ENCODE results near the gene FOXP3. TPM values are rescaled to one million over a fixed set of nuclear protein-coding genes. Genes with fewer than 3 reads are reported as not detected.

FOXP3 gene
- polyA plus RNA-seq, 1 experiment, result 0.18 TPM

- Histone ChIP-seq H3K36me3 (ENCODE audit: control insufficient read depth, insufficient read depth, low read length) (no peaks in the 10 kb centered on the region), H3K27me3 (ENCODE audit: control insufficient read depth, insufficient read depth, low read length) (no peaks in the 10 kb centered on the region), H3K4me3 (ENCODE audit: low read depth, low read length) (no peak overlapping the region)
- POLR2A ChIA-PET, result no interaction called here
- TF ChIP-seq CTCF (IDR thresholded peaks at IDR 0.05; ENCODE audit: insufficient read depth, low read depth, low read length), result peak; percentile 37
- CTCF ChIA-PET, result no interaction called here
- DNase-seq (ENCODE audit: low read depth), result no peak
Observed at GRCh38 chrX:49282647-49283011, 18.1 kb upstream of the FOXP3 start.

DNA sequence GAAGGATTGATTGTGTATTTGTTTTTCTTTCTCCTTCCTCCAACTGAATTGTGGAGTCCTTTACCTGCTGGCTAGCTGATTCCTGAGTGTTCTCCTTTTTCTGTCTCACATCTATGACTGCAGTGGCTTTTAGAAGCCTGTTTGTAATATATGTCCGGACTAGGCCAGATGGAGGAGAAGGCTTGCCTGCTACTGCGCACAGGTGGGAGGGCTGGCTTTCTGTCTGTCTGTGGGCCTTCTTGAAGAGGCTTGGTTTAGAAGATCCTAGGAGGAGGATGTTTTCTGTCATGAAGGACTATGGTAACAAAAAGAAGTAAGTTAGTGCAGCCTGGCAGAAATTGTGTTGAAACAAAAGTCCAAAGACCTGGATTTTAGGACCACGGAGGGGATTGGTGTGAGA lies 13.6 kb upstream of the FOXP3 start:
- TF ChIP-seq CTCF (IDR thresholded peaks at IDR 0.05; ENCODE audit: insufficient read depth, low read depth, low read length), result no peak
- H3K4me3 ChIP-seq (ENCODE audit: low read depth, low read length), result no peak overlapping the region
- ChIA-PET CTCF (no interaction called here), POLR2A (no interaction called here)
- no peaks in the 10 kb centered on the region for H3K27me3 ChIP-seq (ENCODE audit: control insufficient read depth, insufficient read depth, low read length)
- no peaks in the 10 kb centered on the region for H3K36me3 ChIP-seq (ENCODE audit: control insufficient read depth, insufficient read depth, low read length)
- DNase-seq (ENCODE audit: low read depth), result no peak

DNA sequence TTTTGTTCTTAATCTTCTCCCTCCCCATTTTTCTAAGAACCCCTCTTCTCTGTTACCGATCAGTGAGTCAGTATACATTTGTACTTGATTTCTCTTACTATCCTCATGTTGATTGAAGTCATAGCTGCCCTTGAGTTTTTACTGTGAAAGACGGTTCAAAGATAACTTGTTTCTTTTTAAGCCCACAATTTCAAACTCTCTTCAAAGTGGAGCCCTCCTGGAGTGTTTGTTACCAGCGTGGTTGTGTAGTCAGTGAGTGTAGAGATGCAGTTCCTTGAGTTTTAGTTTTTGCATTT lies 13.0 kb upstream of the FOXP3 start:
- H3K27me3 ChIP-seq (ENCODE audit: control insufficient read depth, insufficient read depth, low read length), result no peaks in the 10 kb centered on the region
- H3K4me3 ChIP-seq (ENCODE audit: low read depth, low read length), result no peak overlapping the region
- DNase-seq (ENCODE audit: low read depth), result no peak
- TF ChIP-seq CTCF (IDR thresholded peaks at IDR 0.05; ENCODE audit: insufficient read depth, low read depth, low read length), result no peak
- ChIA-PET CTCF (no interaction called here), POLR2A (no interaction called here)
- no peaks in the 10 kb centered on the region for H3K36me3 ChIP-seq (ENCODE audit: control insufficient read depth, insufficient read depth, low read length)

- H3K4me3 ChIP-seq (ENCODE audit: low read depth, low read length), result no peak overlapping the region
- no peak for DNase-seq (ENCODE audit: low read depth)
- no peaks in the 10 kb centered on the region for H3K27me3 ChIP-seq (ENCODE audit: control insufficient read depth, insufficient read depth, low read length)
- ChIA-PET POLR2A (no interaction called here), CTCF (interaction anchor here (2.0 kb wide), 1 partner anchor 84 kb away, joined by 6 read pairs; no protein-coding TSS in a partner anchor)
- TF ChIP-seq CTCF (IDR thresholded peaks at IDR 0.05; ENCODE audit: insufficient read depth, low read depth, low read length), result no peak
- no peaks in the 10 kb centered on the region for H3K36me3 ChIP-seq (ENCODE audit: control insufficient read depth, insufficient read depth, low read length)
Observed at GRCh38 chrX:49276671-49277534, 12.4 kb upstream of the FOXP3 start.

GRCh38 chrX:49276207-49276606 lies 11.7 kb upstream of the FOXP3 start:
- Histone ChIP-seq H3K36me3 (ENCODE audit: control insufficient read depth, insufficient read depth, low read length) (no peaks in the 10 kb centered on the region), H3K27me3 (ENCODE audit: control insufficient read depth, insufficient read depth, low read length) (no peaks in the 10 kb centered on the region), H3K4me3 (ENCODE audit: low read depth, low read length) (no peak overlapping the region)
- no peak for DNase-seq (ENCODE audit: low read depth)
- no peak for TF ChIP-seq CTCF (IDR thresholded peaks at IDR 0.05; ENCODE audit: insufficient read depth, low read depth, low read length)
- ChIA-PET POLR2A (no interaction called here), CTCF (interaction anchor here (2.0 kb wide), 1 partner anchor 84 kb away, joined by 6 read pairs; no protein-coding TSS in a partner anchor)

All from BJ (cell line).